ENCODE measurements around the gene BAZ2B.

The BAZ2B gene

DNA sequence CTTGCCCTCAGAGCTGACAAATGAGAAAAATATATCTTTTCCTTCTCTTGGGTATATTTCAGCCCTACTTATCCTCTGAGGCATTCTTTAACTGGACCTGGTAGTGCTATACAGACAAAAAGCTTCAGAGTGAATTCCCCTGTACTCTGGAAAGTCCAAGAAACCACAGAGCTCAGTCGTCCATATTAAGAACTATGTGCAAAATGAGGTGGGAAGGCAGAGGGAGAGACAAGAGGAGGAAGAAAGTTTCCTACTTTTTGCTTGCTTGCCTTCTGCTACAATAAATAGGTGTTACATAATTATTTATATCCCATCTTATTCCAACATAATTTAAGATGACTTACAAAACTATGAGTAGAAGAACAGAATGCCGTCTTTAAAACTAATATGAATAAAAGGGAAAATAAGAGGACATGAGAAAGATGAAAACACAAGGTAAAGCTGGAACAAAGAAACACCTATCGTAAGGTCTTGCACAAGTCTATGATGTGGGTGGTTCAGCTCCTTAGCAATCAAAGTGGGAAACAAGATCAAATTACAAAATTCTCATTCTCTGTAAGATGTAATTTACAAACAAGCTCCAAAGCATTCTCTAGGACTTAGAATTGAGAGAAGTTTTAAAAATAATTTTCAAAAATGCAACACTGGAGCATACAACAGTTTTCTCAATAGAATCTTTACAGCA, 97.9 kb downstream of the BAZ2B start:
- DNase-seq: no peak

DNA sequence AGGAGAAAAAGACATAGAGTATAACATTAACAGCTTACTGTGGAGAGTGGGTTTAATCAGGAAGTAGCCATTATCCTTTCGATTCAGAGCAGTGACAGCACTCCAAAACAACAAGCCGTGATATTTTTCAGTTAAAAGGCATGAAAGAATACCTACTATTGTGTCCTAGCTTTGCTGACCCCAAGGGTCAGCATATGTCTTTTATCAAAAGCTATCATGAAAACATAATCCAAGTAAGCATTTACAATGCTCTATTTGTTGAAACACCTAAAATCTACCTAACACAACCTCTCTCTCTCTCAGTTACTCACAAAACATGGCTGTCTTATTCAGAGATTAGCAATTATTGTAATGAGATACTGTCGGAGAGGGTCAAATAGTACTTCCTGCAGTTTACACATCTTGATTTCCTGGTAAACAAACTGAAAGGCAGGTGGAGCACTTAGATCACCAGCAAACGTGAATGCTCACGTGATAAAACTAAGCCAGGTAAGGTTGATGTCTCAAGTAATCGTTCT, 100.0 kb downstream of the BAZ2B start:
- no peak for DNase-seq

DNA sequence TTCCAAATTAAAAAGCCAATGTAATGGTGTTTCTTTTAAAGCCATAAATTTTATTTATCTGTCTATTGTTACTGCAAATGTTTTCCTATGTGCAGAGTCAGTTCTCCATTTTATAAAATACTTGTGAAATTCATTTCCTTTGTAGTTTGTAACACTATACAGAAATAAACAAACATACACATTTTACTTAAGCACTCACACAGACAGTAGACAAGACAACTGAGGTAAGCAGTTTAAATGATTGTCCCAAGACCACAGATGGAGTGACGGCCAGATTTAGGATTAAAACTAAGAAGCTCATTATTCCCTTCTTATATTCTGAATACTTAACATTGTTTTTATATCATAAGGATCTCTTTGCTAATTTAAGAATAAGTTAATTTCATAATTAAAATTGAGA, 100.9 kb downstream of the BAZ2B start:
- DNase-seq: no peak

DNA sequence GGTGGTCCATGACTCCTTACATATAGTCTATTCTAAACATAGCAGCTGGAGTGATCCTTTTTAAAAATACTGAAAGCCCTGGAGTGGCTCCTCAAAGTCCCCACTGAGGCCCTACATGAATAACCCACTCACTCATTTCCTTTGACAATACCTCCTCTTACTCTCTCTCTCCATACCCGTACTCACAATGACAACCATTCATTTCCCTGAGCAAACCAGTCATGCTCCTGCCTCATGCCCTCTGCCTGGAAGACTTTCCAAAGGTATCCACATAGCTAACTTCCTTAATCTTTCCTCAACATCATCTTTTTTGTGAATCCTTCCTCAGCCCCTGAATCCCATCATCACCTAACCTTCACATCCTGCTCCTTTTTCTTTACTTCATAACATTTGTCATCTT, 102.6 kb downstream of the BAZ2B start:
- DNase-seq: no peak

DNA sequence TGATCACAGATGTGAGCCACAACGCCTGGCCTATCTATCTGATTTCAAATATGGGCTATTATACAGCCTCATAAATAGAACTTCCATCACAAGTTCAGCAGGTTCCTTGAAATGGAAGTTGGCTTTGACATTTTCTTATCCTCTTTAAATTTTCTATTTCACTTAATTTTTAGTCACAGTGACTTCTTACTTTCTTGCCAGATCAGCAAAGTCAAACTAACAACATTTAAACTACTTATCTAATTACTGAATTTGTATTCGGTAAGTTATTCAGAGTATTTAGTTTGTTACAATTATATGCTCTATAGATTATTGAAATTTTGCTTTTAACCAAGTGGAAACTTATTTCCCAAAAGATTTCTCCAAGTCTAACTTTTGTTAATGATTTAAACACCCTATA, 108.2 kb downstream of the BAZ2B start:
- DNase-seq: no peak

DNA sequence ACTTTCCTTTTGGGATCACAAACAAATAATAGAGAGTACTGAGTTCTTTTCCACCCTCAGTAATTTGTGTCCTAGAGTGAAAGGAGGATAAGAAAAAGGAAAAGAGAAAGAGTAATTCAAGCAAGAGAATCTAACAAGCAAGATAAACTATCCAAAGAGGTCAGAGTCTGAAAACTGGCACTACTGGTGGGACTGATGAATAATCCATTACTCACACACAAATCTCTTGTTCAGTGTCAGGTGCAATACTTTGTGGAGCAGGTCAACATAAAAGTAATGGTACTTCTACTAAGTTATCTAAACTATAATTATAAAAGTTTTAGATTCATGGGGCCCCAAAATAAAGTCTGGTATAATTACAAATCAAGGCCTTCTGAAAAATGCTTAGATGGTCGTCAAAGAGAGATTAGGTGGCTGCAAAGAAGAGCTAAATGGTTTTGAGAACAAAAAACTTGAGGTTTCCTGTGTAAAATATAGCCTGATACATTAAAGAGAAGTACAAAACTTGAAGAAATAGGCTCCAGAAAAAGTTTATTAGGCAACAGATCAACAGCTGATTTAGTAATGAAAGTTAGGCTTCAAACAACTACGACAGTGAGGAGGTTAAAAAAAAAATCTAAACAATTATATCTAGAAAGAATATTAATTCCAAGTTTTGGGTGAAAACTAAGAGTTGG, 109.4 kb downstream of the BAZ2B start:
- no peak for DNase-seq

DNA sequence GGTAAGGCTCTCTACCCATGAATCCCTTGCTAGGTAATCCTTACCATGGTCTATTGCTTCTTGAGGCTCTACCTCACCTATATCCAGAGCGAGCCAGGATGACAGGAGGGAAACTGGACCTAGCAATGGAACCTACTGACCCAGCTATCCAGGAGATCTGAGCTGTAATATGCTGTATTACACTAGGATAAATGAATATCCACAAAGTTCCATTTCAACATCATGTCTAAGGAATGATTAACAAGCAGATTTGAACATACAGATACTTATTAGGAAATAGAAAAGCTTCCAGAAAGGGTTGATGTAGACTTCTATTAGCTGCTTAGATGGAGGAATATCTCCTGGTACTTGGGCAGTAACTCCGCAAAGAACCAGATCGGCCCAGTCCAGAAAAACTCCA, 110.1 kb downstream of the BAZ2B start:
- DNase-seq: no peak

DNA sequence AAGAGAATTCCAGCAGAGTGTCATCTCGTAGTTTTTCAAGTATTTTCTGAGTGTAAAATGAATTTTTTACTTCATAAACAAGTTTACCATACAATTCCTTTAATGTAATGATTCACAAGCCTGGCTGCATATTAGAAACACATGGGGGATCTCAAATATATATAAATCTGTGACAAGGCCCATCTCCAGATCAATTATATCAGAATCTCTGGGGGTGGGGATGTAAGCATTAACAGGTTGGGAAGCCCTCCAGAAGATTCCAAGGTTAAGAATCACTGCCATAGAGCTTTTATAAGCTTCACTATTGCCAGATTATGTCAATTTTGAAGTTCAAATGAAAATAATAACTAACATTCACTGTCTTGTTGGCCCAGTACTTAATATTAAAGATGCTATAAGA, 111.2 kb downstream of the BAZ2B start:
- DNase-seq: no peak

DNA sequence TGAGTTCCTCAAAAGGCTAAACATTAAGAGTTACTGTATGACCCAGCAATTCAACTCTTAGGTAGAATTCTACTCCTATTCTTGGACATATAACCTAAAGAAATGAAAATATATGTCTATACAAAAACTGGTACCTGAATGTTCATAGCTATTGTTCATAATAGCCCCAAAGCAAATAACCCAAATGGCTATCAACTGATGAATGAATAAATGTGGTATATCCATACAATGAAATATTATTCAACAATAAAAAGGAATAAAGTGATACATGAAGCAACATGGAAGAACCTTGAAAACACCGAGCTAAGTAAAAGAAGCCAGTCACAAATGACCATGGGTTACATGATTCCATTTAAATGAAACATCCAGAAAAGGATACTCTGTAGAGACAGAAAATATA, 114.6 kb downstream of the BAZ2B start:
- DNase-seq: no peak

DNA sequence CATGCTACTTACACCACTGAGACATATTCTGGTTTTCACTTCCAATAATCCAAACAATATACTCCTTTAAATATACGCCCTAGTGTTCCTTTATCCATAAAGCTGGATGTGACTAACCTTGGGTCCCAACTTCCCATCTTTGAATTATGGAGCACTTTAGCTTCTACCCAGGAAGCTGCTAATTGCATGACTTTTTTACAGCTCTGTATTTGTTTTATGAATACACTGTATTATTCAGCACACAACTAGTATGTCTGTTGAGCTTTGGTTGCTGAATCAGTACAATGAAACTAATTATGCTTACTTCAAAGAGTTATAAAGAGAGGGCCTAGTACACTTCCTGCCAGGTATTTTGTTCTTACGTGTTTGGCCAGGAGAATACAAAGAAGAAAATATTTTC, 118.5 kb downstream of the BAZ2B start:
- DNase-seq: no peak

DNA sequence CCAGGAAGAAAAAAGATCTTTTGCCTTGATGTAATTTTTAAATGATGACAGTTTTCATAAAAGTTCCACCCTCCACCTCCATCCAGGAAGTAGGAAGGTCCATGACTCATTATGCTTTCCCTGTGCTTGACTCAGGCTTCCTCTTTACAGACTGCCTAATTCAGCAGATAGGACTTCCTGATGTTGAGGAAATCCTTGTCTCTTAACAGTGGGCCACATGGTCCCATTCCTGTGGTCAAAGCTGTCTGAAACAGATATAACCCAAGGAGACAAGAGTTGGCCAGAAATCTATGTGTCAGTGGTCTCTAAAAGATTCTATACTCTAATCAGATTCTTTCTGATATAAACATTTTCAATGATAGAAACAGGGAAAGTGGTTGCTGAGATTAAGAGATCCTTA, 119.1 kb downstream of the BAZ2B start:
- no peak for DNase-seq

DNA sequence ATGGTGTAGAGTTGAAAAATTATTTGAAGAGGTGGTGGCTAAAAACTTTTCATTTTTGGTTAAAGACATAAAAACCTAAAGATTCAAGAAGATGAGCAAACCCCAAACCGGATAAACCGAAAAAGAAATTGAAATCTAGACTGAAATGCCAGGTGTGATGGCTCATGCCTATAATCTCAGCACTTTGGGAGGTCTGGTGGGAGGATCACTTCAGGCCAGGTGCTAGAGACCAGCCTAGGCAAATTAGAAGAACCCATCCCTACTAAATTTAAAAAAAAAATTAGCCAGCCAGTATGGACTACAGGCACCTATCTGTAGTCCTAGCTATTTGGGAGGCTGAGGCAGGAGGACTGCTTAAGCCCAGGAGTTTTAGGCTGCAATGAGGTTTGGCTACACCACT, 126.9 kb downstream of the BAZ2B start:
- DNase-seq: no peak

DNA sequence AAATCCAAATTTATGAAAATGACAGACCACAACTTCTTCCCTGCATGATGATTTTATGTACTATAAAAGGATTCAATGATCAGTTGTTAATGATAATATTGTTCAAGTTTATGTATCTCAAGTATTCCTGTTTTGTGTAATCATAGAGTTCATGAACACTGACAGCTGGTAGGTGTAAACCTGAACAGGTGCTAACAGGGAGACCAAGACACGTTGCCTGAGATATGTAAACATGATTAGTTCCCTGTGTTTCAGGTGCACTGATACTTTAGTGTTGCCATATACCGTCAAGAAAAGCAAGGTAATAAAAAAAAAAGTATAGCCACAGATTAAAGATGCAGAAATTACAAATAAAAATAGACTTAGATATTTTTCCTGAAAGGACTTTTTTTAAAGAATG, 131.8 kb downstream of the BAZ2B start:
- DNase-seq: no peak

DNA sequence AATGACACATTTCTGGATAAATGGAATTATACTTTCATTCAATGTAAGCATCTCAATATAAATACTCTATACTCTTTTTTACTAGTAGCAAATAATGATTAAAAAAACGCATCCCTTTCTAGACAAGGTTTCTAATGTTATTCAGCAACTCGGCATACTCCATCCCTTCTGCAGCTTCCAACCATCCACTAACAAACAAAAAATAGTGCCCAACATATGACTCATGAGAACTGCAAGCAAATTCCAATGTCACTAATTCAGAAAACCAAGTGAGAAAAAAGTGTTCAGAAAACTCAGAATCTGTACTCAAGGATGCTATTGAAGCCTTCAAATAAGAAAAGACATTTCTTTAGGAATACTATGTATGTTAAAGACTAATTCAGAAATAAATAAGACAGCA, 140.0 kb downstream of the BAZ2B start:
- DNase-seq: no peak

DNA sequence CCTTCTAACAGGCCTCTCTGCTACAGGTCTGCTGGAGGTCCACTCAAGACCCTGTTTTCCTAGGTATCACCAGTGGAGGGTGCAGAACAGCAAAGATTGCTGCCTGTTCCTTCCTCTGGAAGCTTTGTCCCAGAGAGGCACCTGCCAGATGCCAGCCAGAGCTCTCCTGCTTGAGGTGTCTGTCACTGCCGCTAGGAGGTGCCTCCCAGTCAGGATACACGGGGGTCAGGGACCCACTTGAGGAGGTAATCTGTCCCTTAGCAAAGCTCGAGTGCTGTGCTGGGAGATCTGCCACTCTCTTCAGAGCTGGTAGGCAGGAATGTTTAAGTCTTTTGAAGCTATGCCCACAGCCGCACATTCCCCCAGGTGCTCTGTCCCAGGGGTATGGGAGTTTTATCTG, 140.6 kb downstream of the BAZ2B start:
- no peak for DNase-seq

DNA sequence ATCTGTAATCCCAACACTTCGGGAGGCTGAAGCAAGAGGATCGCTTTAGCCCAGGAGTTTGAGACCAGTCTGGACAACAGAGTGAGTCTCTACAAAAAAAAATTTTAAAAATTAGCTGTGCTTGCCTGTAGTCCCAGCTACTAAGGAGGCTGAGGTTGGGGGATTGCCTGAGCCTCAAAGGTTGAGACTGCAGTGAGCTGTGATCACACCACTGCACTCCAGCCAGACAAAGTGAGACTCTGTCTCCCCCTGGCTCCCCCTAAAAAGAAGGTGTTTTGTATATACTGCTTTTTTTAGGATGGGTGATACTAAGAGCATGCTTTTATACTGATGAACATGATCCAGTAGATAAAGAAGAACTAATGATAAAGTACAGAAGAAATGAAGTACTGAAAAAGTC, 145.0 kb downstream of the BAZ2B start:
- no peak for DNase-seq

DNA sequence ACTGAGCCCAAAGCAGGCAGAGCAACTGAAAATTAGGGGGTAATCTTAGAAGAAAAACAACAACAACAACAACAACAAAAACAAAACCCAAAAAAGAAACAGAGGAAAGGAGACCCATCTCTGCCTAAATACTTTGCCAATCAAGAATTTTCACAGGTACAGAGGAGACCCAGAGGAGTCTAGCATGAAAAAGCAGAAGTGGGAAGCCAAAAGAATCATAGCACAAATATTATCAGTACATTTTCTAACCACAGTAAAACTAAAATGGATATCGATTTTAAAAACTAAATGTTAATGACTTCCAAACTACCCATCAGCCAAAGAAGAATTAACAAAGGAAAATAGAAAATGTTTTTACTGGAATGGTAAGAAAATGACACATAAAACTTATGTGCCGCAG, 148.1 kb downstream of the BAZ2B start:
- DNase-seq: no peak

DNA sequence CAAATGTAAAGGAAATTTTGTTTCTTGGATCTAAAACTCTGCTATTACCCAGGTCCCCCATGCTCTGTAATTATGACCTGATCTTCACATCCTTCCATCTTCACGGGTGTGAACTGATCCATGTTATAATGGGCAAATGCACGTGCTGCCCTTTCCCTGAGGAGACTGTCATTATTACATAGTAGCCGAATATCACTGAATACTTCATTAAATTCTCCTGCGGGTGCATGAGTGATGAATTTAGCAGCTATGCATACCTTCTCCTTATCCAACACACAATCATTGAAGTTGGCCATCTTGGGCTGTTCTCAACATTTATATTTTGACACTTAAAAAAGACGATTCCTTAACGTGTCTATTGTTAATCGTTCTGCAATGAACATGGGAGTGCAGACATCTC, 153.4 kb downstream of the BAZ2B start:
- DNase-seq: no peak

DNA sequence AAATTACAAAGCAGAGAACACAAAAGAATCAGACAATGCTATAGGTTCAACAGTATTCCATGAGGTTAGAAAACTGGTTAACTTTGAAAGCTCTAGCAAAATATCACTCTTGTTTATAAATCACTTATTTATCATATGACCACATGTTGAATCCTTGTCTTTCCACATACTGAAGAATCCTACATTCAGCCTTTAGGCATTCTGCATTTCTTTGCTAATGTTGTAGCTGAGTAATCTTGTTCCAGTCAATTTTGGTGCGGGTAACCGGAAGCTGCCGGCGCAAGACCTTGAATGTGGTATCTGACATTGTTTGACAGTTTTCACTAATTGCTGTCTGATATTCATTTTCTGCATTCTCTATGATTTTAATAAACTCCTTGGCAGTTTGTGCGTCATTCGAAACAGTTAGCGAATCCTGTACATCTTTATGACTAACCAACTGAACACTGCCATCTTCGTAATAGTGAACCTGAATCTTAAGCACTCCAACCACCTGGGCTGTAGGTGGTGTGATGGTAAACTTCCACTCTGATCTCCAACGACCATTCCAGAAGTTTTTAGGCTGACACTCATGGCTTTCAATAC, 154.1 kb downstream of the BAZ2B start:
- DNase-seq: no peak

DNA sequence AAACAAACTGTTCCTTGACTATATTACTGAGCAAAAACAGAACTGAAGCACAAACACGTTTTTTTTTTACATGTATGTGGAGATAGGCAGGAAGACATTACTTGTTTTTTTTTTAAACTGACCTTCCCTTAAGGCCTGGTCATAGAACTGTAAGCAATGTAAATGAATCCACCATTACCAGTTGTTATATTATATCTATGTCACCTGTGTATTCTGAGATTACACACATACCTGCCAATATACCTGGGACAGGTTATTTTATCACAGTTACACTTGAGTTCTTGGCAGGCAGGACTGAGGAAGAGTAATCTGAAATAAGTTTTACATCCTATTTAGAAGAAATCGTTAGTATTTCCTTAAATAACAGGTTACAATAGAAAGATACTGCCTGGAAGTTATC, 155.3 kb downstream of the BAZ2B start:
- no peak for DNase-seq

DNA sequence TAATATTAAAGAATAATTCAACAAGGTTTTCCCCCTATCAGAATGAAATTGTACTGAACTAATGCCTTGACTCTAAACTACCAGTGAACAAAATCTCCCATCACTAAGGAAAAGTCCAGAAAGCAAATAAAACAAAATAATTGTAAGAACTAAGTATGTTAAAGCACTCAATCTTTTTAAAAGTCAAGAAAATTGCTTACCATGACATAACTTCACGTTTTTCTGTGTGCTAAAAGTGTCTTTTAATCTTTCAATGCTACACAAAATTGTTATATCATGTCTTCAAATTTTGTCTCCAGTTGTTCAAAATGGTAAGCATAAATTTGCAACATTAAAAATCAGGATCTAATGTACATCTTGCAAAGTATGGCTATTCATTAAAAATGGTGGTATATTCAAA, 156.1 kb downstream of the BAZ2B start:
- no peak for DNase-seq

DNA sequence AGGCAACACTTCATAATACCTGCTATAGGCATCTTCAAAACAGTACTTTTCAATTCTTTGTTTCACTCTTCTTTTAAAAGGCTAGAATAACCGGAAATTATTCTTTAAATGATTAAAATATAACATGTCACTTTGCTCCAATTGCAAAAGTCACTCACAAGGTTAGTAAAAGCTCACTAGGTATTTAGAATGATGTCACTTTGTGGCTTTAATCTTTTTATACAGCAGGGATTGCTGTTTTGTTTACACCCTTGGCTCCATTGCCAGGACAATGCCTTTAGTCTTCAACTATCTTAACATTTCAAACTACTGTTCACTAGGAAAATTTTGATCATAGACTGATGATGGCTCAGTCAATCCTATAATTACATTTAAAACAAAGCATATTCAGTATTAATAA, 157.1 kb downstream of the BAZ2B start:
- DNase-seq: no peak

DNA sequence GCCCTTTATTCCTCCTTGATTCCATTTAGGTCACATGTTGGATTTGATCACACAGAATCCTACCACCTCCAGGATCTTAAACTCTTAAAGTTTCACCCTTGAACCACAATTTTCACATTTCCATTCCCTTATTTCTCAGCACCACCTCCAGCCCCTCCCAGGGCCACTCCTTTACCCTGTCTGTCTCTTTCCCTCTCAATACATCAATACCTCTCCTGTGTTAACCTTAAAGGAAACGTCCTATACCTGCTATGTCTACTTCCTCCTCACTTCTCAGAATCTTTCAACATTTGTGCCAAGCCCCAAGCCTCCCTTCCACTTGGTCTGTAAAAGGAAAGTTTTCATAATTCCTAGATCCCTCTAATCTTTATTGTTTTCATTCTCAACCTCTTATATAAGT, 158.8 kb downstream of the BAZ2B start:
- DNase-seq: no peak

Data from cortex of kidney (tissue), 1 donor.